Dedifferentiated amniotic fluid mesenchymal stem cell (primary cell): Measurements from ENCODE around the gene FSTL3.
"Not testable (repeated sequence)": the region's sequence is repeated elsewhere in the genome, so short reads cannot be mapped to it uniquely, and the experiment has no call there.

Experiments used
- DNase-seq: peaks from one replicate; pipeline ENCODE4 v3.0.0-alpha.2; 2016; ENCODE audit errors: extremely low spot score

FSTL3 gene

GRCh38 chr19:661427-662196, 14.6 kb upstream of the FSTL3 start:
- DNase-seq, result no peak

- no peak for DNase-seq
Measured at GRCh38 chr19:662207-662961, 13.8 kb upstream of the FSTL3 start.

GRCh38 chr19:662962-663681, 13.1 kb upstream of the FSTL3 start, which contains the start of gene RNF126:
Gene RNF126, minus strand, starts transcription at chr19:663214. Its CDS starts 93 bp downstream, at chr19:663121.
- peak; percentile 84 for DNase-seq

DNA sequence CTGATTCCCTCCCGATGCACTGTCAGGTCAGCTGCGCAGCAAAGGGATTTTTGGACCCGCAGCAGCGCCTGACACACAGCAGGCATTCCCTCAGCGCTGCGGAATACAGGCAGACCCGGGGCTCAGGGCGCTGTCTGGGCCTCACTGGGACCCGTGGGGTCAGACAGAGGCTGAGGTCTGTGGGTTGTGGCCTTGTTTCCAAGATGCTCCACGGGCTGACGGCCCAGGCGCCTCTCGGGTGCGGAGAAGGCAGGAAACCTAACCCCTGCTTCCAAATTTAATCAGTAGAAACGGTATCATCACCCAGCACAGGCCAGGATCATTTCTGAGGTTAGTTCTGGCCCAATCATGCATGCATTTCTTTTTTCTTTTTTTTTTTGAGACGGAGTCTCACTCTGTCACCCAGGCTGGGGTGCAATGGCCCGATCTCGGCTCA, 12.5 kb upstream of the FSTL3 start:
- DNase-seq, result no peak

- DNase-seq, result peak; percentile 78
Measured at GRCh38 chr19:664913-665443, 11.2 kb upstream of the FSTL3 start.

GRCh38 chr19:666985-667573, 9.1 kb upstream of the FSTL3 start:
- not testable (repeated sequence) for DNase-seq

DNA sequence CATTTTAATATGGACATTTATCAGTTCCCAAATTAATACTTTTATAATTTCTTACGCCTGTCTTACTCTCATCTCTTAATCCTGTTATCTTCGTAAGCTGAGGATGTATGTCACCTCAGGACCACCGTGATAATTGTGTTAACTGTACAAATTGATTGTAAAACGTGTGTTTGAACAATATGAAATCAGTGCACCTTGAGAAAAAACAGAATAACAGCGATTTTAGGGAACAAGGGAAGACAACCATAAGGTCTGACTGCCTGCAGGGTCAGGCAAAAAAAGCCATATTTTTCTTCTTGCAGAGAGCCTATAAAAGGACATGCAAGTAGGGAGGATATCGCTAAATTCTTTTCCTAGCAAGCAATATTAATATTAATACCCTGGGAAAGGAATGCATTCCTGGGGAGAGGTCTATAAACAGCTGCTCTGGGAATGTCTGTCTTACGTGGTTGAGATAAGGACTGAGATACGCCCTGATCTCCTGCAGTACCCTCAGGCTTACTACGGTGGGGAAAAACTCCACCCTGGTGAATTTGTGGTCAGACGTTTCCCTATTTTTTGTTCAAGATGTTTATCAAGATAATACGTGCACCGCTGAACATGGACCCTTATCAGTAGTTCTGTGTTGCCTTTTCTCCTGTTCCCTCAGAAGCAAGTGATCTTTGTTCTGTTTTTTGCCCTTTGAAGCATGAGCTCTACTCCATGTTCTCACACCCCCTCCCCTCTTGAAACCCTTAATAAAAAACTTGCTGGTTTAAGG, 7.3 kb upstream of the FSTL3 start:
- DNase-seq, result not testable (repeated sequence)

DNA sequence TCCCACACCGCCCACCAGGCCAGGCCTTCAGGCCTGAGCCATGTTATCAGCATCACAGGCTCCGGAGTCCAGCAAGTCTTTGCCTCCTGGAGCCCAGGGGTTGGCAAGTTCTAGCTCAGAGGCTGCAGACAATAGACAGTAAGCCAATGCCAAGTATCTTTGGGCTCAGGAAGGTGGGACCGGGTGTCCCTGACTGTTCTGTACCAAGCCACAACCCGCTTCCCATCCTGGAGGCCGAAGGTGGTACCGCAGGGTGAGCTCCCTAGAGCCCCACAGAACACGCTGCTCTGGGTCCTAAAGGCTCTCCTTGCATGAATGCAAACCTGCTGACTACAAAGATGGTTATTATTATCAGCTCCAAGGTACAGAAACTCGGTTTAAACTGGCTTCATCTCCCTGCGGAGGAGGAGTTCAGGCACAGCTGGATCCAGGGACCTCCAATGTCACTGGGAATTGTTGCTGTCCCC, 5.5 kb upstream of the FSTL3 start:
- DNase-seq, result no peak

GRCh38 chr19:674282-675151, 1.7 kb upstream of the FSTL3 start:
- no peak for DNase-seq

DNA sequence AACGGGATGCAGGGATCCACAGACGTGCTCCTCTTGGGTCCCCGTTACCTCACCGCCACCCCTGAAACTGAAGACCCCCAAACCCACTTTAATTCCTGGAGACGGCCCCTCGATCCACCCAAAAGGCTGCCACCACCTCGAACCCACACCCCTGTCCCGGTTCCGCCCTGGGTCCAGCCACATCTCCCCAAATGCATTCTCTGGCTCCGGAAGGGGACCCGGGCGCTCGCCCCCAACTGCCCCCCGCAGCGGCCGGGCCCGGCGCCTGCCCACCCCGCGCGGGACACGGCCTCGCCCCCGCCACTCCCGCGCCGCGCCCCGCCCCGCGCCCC, 219 bp upstream of the FSTL3 start:
- no peak for DNase-seq

- DNase-seq, result peak; percentile 59
Measured at GRCh38 chr19:677201-677600, 1.0 kb downstream of the FSTL3 start.

DNA sequence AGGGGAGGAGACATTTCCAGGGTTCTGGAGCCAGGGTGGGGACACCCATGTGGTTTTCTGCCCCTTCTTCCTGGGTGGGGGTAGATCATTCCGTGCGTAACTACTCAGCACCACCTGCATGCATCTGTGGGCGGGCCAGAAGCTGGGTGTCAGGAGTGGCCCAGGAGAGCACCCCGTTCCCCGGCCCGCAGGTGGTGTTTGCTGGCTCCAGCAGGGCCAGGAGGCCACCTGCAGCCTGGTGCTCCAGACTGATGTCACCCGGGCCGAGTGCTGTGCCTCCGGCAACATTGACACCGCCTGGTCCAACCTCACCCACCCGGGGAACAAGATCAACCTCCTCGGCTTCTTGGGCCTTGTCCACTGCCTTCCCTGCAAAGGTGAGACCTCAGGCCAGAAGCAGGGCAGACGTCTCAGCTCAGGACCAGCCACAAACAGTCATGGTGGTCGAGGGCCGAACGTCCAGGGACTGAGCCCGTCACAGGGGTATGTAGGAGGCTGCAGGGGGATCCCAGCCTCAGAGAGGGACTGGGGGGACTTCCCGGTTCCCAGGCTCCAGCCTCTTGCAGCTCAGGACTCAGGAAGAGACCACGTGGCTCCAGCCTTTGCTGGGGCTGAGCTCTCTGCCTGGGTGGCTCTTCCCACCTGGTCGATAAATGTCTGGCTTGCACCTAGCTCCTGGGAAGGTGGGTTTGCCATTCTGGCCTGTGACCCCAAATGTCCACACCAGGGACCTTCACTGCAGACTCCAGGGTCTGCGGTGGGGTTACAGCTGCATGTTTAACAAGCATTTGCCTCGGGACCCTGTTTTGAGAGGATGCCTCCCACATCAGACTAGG, 1.6 kb downstream of the FSTL3 start:
- no peak for DNase-seq

DNA sequence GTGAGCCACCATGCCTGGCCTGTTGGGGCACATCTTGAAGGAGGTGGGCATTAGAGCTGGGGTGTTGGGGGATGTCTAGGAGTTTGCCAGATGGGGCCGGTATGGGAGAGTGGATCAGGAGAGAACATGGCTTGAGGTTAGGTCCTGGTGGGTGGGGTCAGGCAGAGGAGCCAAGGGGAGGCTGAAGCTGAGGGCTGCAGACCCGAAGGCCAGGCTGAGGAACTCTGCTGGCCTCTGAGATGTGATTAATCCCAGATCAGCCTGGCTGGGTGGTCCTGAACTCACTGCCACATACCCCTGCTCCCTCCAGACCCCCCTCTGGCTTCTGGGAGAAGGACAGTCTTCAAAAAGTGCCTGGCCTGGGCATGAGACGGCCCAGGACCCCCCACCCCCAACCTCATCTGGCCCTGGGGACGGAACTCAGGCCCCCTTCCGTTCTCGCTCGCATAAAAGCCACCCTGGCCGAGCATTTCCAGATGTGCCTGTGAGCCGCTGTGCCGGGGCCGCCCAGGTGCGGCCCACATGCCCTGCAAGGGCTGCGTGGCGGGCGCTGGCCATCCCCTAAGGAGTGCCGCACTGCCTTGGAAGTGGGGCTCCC, 2.7 kb downstream of the FSTL3 start:
- DNase-seq, result no peak

DNA sequence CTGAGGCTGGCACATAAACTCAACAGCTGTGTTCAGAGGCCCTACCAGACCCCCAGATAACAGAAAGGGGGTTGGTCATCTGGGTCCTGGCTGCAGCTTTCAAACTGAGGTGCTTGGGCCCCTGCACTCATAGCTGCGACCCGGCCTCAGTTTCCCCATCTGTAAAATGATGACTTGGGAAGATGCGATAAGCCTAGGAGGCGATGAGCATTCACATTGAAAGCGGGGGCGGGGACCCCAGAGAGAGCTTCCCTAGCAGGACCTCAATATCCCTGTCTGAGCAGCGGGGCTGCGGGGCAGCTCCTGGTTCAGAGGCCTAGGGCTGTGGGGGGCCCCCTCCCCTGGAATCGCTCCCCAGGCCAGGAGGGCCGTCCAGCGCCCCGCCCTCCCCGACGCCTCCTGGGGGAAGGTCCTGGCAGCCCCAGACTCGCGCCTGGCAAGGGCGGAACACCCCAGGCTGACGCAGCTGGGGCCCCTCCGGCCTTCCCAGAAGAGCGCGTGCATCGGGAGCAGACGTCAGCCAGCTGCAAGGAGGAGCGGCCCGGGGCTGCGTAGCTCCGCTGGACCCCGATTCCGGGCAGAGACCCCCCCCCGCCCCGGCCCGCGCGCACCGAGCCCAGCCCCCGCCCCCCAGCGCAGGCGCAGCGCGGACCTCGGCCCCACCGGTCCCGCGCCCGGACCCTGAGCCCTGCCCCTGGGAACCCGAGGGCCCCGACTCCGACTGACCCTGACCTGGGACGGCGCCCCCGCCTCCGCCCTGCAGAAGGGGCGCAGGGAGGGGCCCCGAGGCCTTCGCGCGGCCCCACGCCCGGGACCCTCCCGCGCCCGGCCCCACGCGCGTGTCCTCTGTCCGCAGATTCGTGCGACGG, 3.5 kb downstream of the FSTL3 start:
- peak; percentile 60 for DNase-seq

- DNase-seq, result peak; percentile 96
Measured at GRCh38 chr19:680287-681028, 4.3 kb downstream of the FSTL3 start.

DNA sequence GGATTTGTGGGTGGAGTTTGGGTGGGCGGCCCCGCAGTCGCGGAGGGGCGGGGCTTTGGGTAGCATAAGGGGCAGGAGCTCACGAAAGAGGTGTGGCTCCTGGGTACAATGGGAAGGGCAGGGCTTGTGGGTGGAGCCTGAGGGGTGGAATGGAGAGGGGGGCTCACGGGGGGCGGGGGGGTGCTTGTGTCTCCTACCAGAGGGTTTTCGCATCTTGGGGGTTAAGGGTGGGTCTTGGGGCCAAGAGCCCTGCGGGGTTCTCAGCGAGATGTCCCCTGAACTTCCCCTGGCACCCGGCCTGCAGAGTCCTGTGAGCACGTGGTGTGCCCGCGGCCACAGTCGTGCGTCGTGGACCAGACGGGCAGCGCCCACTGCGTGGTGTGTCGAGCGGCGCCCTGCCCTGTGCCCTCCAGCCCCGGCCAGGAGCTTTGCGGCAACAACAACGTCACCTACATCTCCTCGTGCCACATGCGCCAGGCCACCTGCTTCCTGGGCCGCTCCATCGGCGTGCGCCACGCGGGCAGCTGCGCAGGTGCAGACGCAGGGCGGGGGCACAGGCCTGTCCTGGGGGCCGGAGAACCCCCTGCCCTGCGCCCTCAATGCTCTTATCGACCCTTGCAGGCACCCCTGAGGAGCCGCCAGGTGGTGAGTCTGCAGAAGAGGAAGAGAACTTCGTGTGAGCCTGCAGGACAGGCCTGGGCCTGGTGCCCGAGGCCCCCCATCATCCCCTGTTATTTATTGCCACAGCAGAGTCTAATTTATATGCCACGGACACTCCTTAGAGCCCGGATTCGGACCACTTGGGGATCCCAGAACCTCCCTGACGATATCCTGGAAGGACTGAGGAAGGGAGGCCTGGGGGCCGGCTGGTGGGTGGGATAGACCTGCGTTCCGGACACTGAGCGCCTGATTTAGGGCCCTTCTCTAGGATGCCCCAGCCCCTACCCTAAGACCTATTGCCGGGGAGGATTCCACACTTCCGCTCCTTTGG, 5.1 kb downstream of the FSTL3 start:
- DNase-seq, result no peak
